Peyer's patch (tissue), 4 donors: ENCODE results near the gene ITGAD. TPM values are rescaled to one million over a fixed set of nuclear protein-coding genes. Genes with fewer than 3 reads are reported as not detected.

ENCODE experiments used
- DNase-seq, 3 donors: peaks; one replicate each; pipeline ENCODE4 v3.0.0-alpha.2; 2017 to 2019
- H3K27ac ChIP-seq, 4 donors: fragments of 200-600 bp; sonication (generic); one replicate each; pipeline ENCODE4 v1.5.1; 2016 to 2019
- H3K27me3 ChIP-seq, 2 donors: fragments of 200-600 bp; sonication (generic); one replicate each; pipeline ENCODE4 v1.5.1; 2019
- H3K36me3 ChIP-seq, 3 donors: fragments of 200-600 bp; sonication (generic); one replicate each; pipeline ENCODE4 v1.5.1; 2016 to 2019
- H3K4me1 ChIP-seq, 4 donors: fragments of 200-600 bp; sonication (generic); one replicate each; pipeline ENCODE4 v1.5.1; 2016 to 2019
- H3K4me3 ChIP-seq, 4 donors: fragments of 200-600 bp; sonication (generic); 1 replicate in 3 of 4; 2 replicates in 1 of 4; pipeline ENCODE4 v1.5.1; 2016 to 2019; ENCODE audit warnings: mild to moderate bottlenecking in 1 of 4
- H3K9me3 ChIP-seq, 4 donors: fragments of 200-600 bp; sonication (generic); one replicate each; pipeline ENCODE4 v1.5.1; 2016 to 2019; ENCODE audit warnings: mild to moderate bottlenecking in 1 of 4
- POLR2A ChIP-seq, 2 donors: fragments of 450-650 bp; IDR thresholded peaks; one replicate each; pipeline ENCODE4 v1.5.1; 2017; ENCODE audit warnings: antibody characterized with exemption in 2 of 2, mild to moderate bottlenecking in 2 of 2, moderate library complexity in 2 of 2
- total RNA-seq, 4 donors: library from RNA; depleted of rRNA; stranded (reverse); fragments of >200 nt; gene quantifications; one replicate each; pipeline ENCODE4 v1.1.0, GENCODE V29; 2016
- TF ChIP-seq, protein P1 (sequence below), 6 experiments: fragments of 450-650 bp in 4 of 6; fragments of 200-600 bp in 2 of 6; sonication (generic) in 1 of 6; IDR thresholded peaks; one replicate each; pipeline ENCODE4 v1.5.1; 2017 to 2019; ENCODE audit warnings: antibody characterized with exemption in 6 of 6, mild to moderate bottlenecking in 3 of 6, moderate library complexity in 1 of 6

ITGAD gene
- total RNA-seq, 4 donors from 2014 or later, result 0.83 TPM; not detected in 3

DNA sequence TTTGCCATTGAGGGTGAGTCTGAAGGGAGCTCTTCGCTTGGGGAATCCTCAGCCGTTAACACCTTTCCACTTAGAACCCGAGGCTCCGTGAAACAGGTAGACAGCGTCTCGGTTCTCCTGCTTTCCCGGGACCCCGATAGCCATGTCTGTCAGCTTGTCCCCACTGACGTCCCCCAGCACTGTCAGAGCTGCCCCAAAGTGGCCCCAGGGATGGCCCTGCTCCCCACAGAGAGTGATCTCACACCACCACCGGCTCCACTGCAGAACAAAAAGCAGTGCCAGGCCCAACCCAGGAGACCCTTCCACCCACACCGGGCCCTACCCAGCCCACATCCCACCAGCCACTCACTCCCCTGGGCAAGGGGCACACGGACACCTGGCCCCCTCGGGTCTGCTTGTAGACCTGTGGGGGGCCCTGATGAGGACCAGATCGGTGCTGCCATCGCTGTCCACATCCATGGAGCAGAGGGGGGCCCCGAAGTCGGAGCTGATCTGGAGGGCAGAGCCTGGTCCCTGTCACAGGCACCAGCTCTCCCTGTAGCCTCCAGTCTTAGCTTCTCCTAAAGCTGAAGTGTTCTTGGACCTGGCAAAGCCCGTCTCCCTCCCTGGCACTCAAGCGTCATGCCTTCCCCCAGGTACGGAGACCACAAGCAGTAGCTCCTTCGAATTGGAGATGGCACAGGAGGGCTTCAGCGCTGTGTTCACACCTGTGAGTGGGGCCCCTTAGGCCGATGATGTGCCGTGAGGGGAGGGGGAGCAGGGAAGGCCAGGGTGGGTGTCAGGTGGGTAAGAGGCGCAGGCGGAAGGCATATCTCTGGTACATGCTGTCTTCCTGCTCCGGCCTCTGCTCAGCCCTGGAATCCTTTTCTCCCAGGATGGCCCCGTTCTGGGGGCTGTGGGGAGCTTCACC is 31.7 kb upstream of the ITGAD start:
- no peaks in the 10 kb centered on the region for H3K9me3 ChIP-seq
- H3K4me3 ChIP-seq, result no peak overlapping the region
- H3K27ac ChIP-seq, result no peak overlapping the region
- TF ChIP-seq, protein P1, sequence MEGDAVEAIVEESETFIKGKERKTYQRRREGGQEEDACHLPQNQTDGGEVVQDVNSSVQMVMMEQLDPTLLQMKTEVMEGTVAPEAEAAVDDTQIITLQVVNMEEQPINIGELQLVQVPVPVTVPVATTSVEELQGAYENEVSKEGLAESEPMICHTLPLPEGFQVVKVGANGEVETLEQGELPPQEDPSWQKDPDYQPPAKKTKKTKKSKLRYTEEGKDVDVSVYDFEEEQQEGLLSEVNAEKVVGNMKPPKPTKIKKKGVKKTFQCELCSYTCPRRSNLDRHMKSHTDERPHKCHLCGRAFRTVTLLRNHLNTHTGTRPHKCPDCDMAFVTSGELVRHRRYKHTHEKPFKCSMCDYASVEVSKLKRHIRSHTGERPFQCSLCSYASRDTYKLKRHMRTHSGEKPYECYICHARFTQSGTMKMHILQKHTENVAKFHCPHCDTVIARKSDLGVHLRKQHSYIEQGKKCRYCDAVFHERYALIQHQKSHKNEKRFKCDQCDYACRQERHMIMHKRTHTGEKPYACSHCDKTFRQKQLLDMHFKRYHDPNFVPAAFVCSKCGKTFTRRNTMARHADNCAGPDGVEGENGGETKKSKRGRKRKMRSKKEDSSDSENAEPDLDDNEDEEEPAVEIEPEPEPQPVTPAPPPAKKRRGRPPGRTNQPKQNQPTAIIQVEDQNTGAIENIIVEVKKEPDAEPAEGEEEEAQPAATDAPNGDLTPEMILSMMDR (IDR thresholded peaks at IDR 0.05), result no peak
- no peak for TF ChIP-seq POLR2A (IDR thresholded peaks at IDR 0.05)
- H3K36me3 ChIP-seq, result no peaks in the 10 kb centered on the region
- no peaks in the 10 kb centered on the region for H3K4me1 ChIP-seq
- no peaks in the 10 kb centered on the region for H3K27me3 ChIP-seq
- DNase-seq, result peak in 1 of 3 donors; percentile 33

DNA sequence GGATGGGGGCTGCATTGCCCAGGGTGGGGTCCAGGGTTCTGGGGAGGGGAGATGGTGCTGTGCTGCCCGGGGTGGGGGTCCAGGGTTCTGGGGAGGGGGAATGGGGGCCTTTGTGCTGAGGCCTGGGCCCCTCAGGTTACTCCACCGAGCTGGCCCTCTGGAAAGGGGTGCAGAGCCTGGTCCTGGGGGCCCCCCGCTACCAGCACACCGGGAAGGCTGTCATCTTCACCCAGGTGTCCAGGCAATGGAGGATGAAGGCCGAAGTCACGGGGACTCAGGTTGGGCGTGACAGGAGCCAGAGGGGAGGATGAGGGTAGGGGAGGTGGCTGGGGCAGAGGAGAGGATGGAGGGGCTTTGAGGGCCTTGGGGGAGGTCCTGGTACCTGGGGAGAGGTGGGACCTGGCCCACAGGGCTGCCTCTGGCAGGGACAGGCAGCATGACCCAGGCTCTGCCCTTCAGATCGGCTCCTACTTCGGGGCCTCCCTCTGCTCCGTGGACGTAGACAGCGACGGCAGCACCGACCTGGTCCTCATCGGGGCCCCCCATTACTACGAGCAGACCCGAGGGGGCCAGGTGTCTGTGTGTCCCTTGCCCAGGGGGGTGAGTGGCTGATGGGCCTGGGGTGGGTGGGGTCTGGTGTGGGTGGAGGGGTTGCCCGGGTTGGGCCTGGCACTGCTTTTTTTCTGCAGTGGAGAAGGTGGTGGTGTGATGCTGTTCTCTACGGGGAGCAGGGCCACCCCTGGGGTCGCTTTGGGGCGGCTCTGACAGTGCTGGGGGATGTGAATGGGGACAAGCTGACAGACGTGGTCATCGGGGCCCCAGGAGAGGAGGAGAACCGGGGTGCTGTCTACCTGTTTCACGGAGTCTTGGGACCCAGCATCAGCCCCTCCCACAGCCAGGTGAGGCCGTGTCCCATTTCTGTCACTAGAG is 30.4 kb upstream of the ITGAD start:
- Histone ChIP-seq H3K27me3 (no peaks in the 10 kb centered on the region), H3K27ac (no peak overlapping the region), H3K4me3 (no peak overlapping the region), H3K36me3 (no peaks in the 10 kb centered on the region), H3K4me1 (no peaks in the 10 kb centered on the region), H3K9me3 (no peaks in the 10 kb centered on the region)
- DNase-seq, result peak in 2 of 3 donors; percentile 26 to 41
- TF ChIP-seq POLR2A (IDR thresholded peaks at IDR 0.05), result no peak
- TF ChIP-seq, protein P1 (IDR thresholded peaks at IDR 0.05), result no peak

DNA sequence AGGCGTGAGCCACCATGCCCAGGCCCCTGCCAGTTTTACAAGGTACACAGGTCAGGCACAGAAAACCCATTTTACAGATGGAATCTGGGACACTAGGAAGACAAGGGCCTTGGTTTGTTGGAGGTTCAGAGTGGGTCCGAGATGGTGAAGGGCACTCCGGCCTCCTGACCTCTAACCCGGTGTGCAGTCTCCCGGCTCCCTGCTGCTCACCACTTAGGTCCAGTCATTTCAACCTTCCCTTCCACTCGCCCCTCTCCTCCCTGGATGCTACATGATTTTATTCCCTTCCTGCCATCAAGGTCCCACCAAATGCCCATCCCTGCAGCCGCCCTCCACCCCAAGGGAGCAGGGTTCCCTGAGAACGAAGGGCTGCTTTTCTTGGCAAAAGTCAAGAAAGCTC is 29.4 kb upstream of the ITGAD start:
- Histone ChIP-seq H3K27ac (no peak overlapping the region), H3K4me1 (no peaks in the 10 kb centered on the region), H3K9me3 (no peaks in the 10 kb centered on the region), H3K27me3 (no peaks in the 10 kb centered on the region), H3K4me3 (no peak overlapping the region), H3K36me3 (no peaks in the 10 kb centered on the region)
- TF ChIP-seq, protein P1 (IDR thresholded peaks at IDR 0.05), result no peak
- TF ChIP-seq POLR2A (IDR thresholded peaks at IDR 0.05), result no peak
- DNase-seq, result peak in 1 of 3 donors; percentile 19

DNA sequence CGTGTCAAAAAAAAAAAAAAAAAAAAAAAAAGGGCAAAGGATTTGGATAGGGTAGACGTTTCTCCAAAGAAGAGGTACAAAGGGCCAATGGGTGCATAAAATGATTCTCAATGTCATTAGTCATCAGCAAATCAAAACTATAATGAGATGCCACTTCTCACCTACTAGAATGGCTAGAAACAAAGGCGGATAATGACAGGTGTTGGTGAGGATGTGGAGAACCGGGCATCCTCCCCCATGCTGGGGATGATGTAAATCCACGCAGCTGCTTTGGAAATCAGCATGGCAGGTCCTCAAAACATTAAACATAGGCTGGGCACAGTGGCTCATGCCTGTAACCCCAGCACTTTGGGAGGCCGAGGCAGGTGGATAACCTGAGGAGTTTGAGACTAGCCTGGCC is 28.7 kb upstream of the ITGAD start:
- Histone ChIP-seq H3K36me3 (no peaks in the 10 kb centered on the region), H3K27ac (no peak overlapping the region), H3K9me3 (no peaks in the 10 kb centered on the region), H3K27me3 (no peaks in the 10 kb centered on the region), H3K4me3 (no peak overlapping the region), H3K4me1 (no peaks in the 10 kb centered on the region)
- TF ChIP-seq, protein P1 (IDR thresholded peaks at IDR 0.05), result no peak
- TF ChIP-seq POLR2A (IDR thresholded peaks at IDR 0.05), result no peak
- DNase-seq, result peak in 1 of 3 donors; percentile 15

DNA sequence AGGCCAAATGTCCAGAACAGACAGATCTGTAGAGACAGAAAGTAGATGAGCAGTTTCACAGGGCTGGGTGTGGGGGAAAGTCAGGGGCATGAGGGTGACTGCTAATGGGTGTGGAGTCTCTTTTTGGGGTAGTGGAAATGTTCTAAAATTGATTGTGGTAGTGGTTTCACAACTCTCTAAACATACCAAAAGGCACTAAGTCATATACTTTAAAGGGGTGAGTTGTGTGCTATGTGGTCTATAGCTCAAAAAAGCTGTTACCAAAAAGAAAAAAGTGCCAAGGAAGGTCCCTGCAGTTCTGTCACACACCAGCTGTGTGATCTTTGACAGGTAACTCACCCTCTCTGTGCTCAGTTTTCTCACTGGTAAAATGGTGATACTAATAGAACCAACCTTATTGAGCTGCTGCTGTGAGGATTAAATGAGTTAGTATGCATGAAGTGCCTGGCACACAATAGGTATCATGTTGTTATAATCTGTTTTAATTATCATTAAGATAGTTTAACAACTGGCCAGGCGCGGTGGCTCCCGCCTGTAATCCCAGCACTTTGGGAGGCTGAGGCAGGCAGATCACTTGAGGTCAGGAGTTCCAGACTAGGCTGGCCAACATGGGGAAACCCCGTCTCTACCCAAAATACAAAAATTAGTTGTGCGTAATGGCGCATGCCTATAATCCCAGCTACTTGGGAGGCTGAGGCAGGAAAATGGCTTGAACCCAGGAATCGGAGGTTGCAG is 27.8 kb upstream of the ITGAD start:
- H3K9me3 ChIP-seq, result no peaks in the 10 kb centered on the region
- no peaks in the 10 kb centered on the region for H3K4me1 ChIP-seq
- TF ChIP-seq, protein P1 (IDR thresholded peaks at IDR 0.05), result no peak
- TF ChIP-seq POLR2A (IDR thresholded peaks at IDR 0.05), result no peak
- H3K27me3 ChIP-seq, result no peaks in the 10 kb centered on the region
- H3K27ac ChIP-seq, result no peak overlapping the region
- no peak for DNase-seq
- H3K4me3 ChIP-seq, result no peak overlapping the region
- H3K36me3 ChIP-seq, result no peaks in the 10 kb centered on the region
